GM18508 (cell line): ENCODE data around the gene HMGB1.

Source experiments
- ATAC-seq: cut with Tn5 transposase; IDR thresholded peaks from one replicate; pipeline ENCODE4 v1.9.1; 2021; ENCODE audit warnings: moderate number of reproducible peaks; ENCODE audit not compliant: insufficient read depth, unreplicated experiment

HMGB1 gene

GRCh38 chr13:30435911-30436451 lies 29.8 kb downstream of the HMGB1 start:
- ATAC-seq, result no peak

GRCh38 chr13:30431269-30431940 lies 34.3 kb downstream of the HMGB1 start:
- no peak for ATAC-seq

- peak; percentile 58 for ATAC-seq
Measured at GRCh38 chr13:30429721-30430694, 35.7 kb downstream of the HMGB1 start.

- no peak for ATAC-seq
Measured at GRCh38 chr13:30429235-30429634, 36.5 kb downstream of the HMGB1 start.

- no peak for ATAC-seq
Measured at GRCh38 chr13:30423891-30424290, 41.8 kb downstream of the HMGB1 start.

- ATAC-seq, result no peak
Measured at GRCh38 chr13:30422054-30422839, 43.5 kb downstream of the HMGB1 start, which contains the start of gene UBE2L5. Gene UBE2L5, plus strand, starts transcription at chr13:30422493. Its CDS starts 5,498 bp downstream, at chr13:30427991.

DNA sequence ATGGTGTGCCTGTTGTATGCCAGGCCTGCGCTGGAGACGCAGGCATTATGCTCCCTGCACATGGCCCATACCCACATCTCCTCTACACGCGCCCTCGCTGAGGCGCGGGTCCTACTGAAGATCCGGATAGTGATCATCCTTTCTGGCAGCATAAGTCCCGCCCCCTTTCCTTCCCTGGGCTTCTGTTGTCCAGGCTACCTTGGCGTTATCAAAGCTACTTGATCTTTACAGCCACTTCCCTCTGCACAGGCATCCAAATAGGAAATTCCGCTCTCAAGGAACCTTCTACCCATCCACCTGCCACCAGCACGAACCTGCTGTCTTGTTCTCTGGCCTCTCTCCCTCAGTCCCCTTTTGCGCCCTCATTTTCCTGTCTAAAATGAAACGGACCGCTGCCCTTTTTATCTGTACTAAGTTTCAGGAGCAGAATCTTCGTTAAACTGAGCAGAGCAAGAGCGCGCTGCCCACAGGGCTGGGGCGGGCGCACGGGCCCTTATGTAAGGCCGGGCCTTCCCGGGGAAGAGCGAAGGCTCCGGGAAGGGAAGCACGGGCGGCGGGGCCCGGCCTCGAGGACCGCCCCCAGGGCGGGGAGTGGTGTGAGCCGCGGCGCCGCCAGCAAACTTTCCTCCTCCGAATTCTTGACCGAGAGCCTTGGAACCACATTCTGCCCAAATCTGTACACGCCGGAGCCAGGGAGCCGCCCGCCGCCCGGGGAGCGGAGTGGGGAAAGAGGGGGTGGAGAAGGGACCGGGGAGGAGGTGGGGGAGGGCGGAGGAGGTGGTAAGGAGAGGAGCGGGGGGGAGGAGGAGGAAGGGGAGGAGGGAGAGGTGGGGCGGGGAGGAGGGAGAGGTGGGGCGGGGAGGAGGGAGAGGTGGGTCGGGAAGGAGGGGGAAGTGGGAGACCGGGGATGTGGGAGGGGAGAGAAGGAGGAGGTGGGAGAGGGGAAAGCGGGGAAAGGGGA lies 44.4 kb downstream of the HMGB1 start:
- ATAC-seq, result no peak

DNA sequence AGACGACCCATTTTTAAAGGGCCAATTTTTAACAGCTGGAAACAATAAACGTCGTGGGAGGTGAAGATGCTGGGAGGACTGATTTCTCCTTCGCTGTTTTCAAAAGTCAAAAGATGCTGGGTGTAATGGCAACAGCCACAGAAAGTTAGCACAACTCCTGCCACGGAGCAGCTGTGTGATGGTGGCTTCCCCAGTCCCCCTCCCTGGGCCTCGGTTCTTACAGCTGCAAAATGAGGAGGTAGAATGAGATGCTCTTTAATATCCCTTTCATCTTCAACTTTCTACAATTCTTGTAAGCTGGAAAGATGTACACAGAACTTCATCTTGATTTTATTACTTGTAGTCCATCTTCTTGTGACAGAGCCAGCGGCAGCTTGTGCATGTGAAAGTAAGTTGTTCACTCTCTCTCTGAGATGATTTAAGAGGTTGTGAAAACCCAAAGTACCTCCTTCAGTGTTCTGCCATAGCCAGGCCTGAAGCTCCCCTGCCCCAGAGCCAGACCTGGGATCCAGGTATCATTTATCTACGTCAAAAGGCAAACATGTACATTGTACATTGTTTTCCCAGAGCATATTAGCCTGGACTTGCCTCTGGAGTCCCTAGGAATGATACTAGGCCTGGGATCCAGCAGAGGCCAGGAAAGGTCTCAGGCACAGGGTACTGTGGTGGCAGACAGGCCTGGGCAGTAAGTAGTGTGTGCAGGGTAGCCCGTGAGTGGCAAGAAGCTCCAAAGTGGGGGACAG lies 46.8 kb downstream of the HMGB1 start:
- no peak for ATAC-seq

DNA sequence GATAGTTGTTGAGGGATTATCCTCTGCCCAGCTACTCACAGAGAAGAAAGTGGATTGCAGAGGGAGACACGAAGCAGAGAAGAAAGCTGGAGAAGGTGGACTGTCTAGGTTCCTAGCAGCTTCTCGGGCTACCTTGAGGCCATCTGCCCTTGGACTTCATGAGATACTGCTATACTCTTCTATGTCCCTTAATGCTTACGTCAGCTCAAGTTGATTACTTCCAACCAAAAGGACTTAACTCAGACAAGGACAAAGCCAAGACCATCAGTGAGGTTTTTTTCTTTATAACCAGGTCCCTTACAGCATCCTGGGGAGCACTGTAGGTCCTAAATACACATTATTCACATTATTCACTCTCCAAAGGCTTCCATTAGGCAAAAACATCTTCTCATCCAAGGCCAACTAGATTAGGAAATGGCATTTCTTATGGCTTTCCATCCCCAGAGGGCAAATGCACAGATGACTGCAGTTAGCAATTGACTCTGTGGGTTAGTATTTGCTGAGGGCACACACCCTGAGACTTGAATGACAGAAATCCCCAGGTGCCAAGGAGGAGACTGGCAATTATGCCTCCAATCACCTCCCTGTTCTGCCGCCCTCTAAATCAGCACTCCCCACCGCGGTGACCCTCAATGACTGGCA lies 47.5 kb downstream of the HMGB1 start:
- ATAC-seq, result no peak

DNA sequence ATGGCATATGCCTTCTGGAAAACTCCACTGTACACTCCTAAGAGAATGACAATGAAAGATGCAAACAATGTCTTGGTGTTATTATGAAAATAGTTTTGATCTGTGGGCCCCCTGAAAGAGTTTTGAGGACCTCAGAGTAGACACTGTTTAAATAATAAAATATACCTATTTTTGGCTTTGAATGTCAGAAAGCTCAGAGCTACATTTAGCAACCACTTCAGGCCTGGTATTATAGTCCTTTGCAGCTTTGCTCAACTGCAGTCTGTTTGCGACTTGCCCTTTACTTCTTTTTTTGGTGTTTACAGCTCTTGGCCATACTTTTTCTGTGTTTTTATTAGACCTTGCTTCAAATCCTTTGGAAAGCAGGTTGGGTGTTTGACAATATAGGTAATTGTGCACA lies 49.3 kb downstream of the HMGB1 start:
- ATAC-seq, result no peak

DNA sequence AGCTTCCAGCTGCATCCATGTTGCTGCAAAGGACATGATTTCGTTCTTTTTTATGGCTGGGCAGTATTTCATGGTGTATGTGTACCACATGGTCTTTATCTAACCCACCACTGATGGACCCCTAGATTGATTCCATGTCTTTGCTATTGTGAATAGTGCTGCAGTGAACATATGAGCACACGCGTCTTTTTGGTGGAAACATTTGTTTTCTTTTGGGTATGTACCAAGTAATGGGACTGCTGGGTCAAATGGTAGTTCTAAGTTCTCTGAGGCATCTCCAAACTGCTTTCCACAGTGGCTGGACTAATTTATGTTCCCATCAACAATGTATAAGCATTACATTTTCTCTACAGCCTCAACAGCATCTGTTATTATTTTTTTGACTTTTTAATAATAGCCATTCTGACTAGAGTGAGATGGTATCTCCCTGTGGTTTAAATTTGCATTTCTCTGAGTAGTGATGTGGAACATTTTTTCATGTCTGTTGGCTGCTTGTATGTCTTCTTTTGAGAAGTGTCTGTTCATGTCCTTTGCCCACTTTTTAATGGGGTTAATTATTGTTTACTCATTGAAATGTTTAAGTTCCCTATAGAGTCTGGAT lies 50.2 kb downstream of the HMGB1 start:
- peak; percentile 79 for ATAC-seq

GRCh38 chr13:30413842-30414241 lies 51.9 kb downstream of the HMGB1 start:
- ATAC-seq, result no peak

- no peak for ATAC-seq
Measured at GRCh38 chr13:30412346-30412745, 53.4 kb downstream of the HMGB1 start.

DNA sequence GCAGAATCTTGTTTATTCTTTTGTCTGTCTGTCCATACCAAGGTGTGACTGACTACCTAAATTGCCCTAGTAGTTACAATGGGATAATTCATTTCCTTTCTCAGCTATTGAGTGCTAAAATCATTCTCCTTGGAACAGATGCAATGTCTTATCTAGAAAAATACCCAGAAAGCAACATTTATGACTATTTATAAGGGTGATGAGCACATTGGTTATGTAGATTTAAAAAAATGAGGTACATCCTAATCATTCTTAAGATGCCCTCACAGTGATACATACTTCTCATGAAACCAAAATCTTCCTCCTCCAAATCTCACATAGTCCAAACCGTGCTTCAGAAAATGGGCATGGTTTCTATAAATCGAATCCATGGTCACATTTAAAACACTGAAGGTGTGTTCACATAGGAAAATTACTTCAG lies 55.0 kb downstream of the HMGB1 start:
- ATAC-seq, result no peak

DNA sequence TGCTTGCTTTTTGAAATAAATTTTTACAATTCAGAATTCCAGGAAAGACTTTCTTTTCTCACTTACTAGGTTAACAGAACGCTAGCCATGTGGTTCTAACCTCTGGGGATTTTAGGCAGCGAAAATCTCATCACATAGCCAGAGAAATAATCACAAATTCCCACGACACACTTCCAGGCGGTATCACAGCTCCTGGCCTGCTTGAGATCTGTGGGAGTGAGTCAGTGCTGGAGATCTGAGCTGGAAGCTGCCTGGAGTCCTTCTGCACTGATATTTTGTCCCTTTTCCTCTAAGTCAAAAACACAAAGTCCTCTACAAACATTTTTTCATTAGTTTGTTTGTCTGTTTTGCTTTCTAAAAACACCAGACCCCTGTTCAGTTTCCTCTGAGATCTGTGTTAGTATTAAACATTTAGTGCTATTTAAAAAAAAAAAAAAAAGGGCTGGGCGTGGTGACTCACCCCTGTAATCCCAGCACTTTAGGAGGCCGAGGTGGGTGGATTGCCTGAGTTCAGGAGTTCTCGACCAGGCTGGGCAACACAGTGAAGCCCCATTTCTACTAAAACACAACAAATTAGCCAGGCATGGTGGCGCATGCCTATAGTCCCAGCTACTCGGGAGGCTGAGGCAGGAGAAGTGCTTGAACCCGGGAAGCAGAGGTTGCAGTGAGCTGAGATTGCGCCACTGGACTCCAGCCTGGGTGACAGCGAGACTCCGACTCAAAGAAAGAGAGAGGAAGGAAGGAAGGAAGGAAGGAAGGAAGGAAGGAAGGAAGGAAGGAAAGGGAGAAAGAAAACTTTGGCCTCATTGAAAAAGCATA lies 55.6 kb downstream of the HMGB1 start:
- no peak for ATAC-seq

GRCh38 chr13:30408319-30409101 lies 57.2 kb downstream of the HMGB1 start:
- ATAC-seq, result peak; percentile 84
